WTC11 (cell line): ENCODE data around the gene TTLL11.

ENCODE experiments used
- ETV6 ChIP-seq: sonication (generic); formaldehyde crosslinking; IDR thresholded peaks from 2 replicates; pipeline ENCODE4 v1.8.1; 2022; ENCODE audit warnings: mild to moderate bottlenecking, missing genetic modification reagents
- MXD4 ChIP-seq: fragments of 250-450 bp; sonication (Bioruptor Pico); IDR thresholded peaks from 2 replicates; pipeline ENCODE4 v1.8.0; 2021; ENCODE audit warnings: mild to moderate bottlenecking, moderate library complexity, borderline replicate concordance
- PRDM15 ChIP-seq: sonication (generic); formaldehyde crosslinking; IDR thresholded peaks from 2 replicates; pipeline ENCODE4 v1.8.0; 2022; ENCODE audit warnings: missing genetic modification reagents
- TF ChIP-seq, protein P1 (sequence below): fragments of 200-600 bp; IDR thresholded peaks from 2 replicates; pipeline ENCODE4 v1.8.0; 2022; ENCODE audit warnings: antibody characterized with exemption

- TF ChIP-seq PRDM15 (CRISPR knock-in tag) (no peak), MXD4 (CRISPR knock-in tag) (no peak), ETV6 (CRISPR knock-in tag) (no peak)
- TF ChIP-seq, protein P1, sequence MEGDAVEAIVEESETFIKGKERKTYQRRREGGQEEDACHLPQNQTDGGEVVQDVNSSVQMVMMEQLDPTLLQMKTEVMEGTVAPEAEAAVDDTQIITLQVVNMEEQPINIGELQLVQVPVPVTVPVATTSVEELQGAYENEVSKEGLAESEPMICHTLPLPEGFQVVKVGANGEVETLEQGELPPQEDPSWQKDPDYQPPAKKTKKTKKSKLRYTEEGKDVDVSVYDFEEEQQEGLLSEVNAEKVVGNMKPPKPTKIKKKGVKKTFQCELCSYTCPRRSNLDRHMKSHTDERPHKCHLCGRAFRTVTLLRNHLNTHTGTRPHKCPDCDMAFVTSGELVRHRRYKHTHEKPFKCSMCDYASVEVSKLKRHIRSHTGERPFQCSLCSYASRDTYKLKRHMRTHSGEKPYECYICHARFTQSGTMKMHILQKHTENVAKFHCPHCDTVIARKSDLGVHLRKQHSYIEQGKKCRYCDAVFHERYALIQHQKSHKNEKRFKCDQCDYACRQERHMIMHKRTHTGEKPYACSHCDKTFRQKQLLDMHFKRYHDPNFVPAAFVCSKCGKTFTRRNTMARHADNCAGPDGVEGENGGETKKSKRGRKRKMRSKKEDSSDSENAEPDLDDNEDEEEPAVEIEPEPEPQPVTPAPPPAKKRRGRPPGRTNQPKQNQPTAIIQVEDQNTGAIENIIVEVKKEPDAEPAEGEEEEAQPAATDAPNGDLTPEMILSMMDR: no peak
Observed at GRCh38 chr9:121938621-121939020, 154.5 kb downstream of the TTLL11 start.
